ENCODE results near the gene SCAF4. TPM values are rescaled to one million over a fixed set of nuclear protein-coding genes. Genes with fewer than 3 reads are reported as not detected.

SCAF4 gene
- total RNA-seq, 3 donors from 2014 or later, result 56.9 to 60.1 (median 59.7) TPM

- Mint-ChIP-seq H3K4me3 (no peak overlapping the region), H3K36me3 (ENCODE audit: insufficient read depth) (peaks cover 5% of the 10 kb centered on the region), H3K4me1 (ENCODE audit: low read depth) (peaks cover 19% of the 10 kb centered on the region), H3K9me3 (no peaks in the 10 kb centered on the region), H3K27me3 (ENCODE audit: low read depth) (no peaks in the 10 kb centered on the region)
- DNase-seq (no peak), ATAC-seq (no peak)
Measured at GRCh38 chr21:31729622-31730343, 2.1 kb downstream of the SCAF4 start.

GRCh38 chr21:31728952-31729351 lies 3.0 kb downstream of the SCAF4 start:
- H3K36me3 Mint-ChIP-seq (ENCODE audit: insufficient read depth), result peaks cover 5% of the 10 kb centered on the region
- no peaks in the 10 kb centered on the region for H3K27me3 Mint-ChIP-seq (ENCODE audit: low read depth)
- DNase-seq, result no peak
- no peaks in the 10 kb centered on the region for H3K9me3 Mint-ChIP-seq
- ATAC-seq, result no peak
- peaks cover 27% of the 10 kb centered on the region for H3K4me1 Mint-ChIP-seq (ENCODE audit: low read depth)
- H3K4me3 Mint-ChIP-seq, result no peak overlapping the region

GRCh38 chr21:31728191-31728590 lies 3.7 kb downstream of the SCAF4 start:
- DNase-seq (no peak), ATAC-seq (no peak)
- Mint-ChIP-seq H3K4me1 (ENCODE audit: low read depth) (peaks cover 35% of the 10 kb centered on the region), H3K36me3 (ENCODE audit: insufficient read depth) (peaks cover 8% of the 10 kb centered on the region), H3K4me3 (no peak overlapping the region), H3K9me3 (no peaks in the 10 kb centered on the region), H3K27me3 (ENCODE audit: low read depth) (no peaks in the 10 kb centered on the region)

GRCh38 chr21:31727181-31727580 lies 4.7 kb downstream of the SCAF4 start:
- no peak for ATAC-seq
- peaks cover 8% of the 10 kb centered on the region for H3K36me3 Mint-ChIP-seq (ENCODE audit: insufficient read depth)
- no peaks in the 10 kb centered on the region for H3K9me3 Mint-ChIP-seq
- no peaks in the 10 kb centered on the region for H3K27me3 Mint-ChIP-seq (ENCODE audit: low read depth)
- no peak for DNase-seq
- peaks cover 39% of the 10 kb centered on the region for H3K4me1 Mint-ChIP-seq (ENCODE audit: low read depth)
- no peak overlapping the region for H3K4me3 Mint-ChIP-seq

GRCh38 chr21:31726407-31726806 lies 5.5 kb downstream of the SCAF4 start:
- Mint-ChIP-seq H3K9me3 (no peaks in the 10 kb centered on the region), H3K27me3 (ENCODE audit: low read depth) (no peaks in the 10 kb centered on the region), H3K4me1 (ENCODE audit: low read depth) (peaks cover 47% of the 10 kb centered on the region), H3K36me3 (ENCODE audit: insufficient read depth) (peaks cover 8% of the 10 kb centered on the region), H3K4me3 (no peak overlapping the region)
- DNase-seq, result no peak
- no peak for ATAC-seq

- Mint-ChIP-seq H3K9me3 (no peaks in the 10 kb centered on the region), H3K27me3 (ENCODE audit: low read depth) (no peaks in the 10 kb centered on the region), H3K4me1 (ENCODE audit: low read depth) (peaks cover 56% of the 10 kb centered on the region), H3K36me3 (ENCODE audit: insufficient read depth) (peaks cover 8% of the 10 kb centered on the region), H3K4me3 (no peak overlapping the region)
- DNase-seq (no peak), ATAC-seq (peak; percentile 78 to 83)
Measured at GRCh38 chr21:31725202-31725839, 6.6 kb downstream of the SCAF4 start.

- DNase-seq (no peak), ATAC-seq (peak in 1 of 2 donors; percentile 15)
- peak overlapping the region; percentile 4 for H3K4me3 Mint-ChIP-seq
- peaks cover 62% of the 10 kb centered on the region for H3K4me1 Mint-ChIP-seq (ENCODE audit: low read depth)
- H3K36me3 Mint-ChIP-seq (ENCODE audit: insufficient read depth), result peaks cover 12% of the 10 kb centered on the region
- no peaks in the 10 kb centered on the region for H3K9me3 Mint-ChIP-seq
- H3K27me3 Mint-ChIP-seq (ENCODE audit: low read depth), result no peaks in the 10 kb centered on the region
Measured at GRCh38 chr21:31724552-31724951, 7.4 kb downstream of the SCAF4 start.

- ATAC-seq (no peak), DNase-seq (no peak)
- Mint-ChIP-seq H3K27me3 (ENCODE audit: low read depth) (no peaks in the 10 kb centered on the region), H3K4me3 (no peak overlapping the region), H3K4me1 (ENCODE audit: low read depth) (peaks cover 78% of the 10 kb centered on the region), H3K9me3 (no peaks in the 10 kb centered on the region), H3K36me3 (ENCODE audit: insufficient read depth) (peaks cover 10% of the 10 kb centered on the region)
Measured at GRCh38 chr21:31721381-31721780, 10.5 kb downstream of the SCAF4 start.

- ATAC-seq, result no peak
- DNase-seq, result no peak
- Mint-ChIP-seq H3K4me1 (ENCODE audit: low read depth) (peaks cover 83% of the 10 kb centered on the region), H3K4me3 (no peak overlapping the region), H3K36me3 (ENCODE audit: insufficient read depth) (peaks cover 10% of the 10 kb centered on the region), H3K27me3 (ENCODE audit: low read depth) (no peaks in the 10 kb centered on the region), H3K9me3 (no peaks in the 10 kb centered on the region)
Measured at GRCh38 chr21:31720739-31721138, 11.2 kb downstream of the SCAF4 start.

GRCh38 chr21:31720330-31720729 lies 11.6 kb downstream of the SCAF4 start:
- ATAC-seq (peak in 1 of 2 donors; percentile 40), DNase-seq (no peak)
- Mint-ChIP-seq H3K4me3 (no peak overlapping the region), H3K9me3 (no peaks in the 10 kb centered on the region), H3K4me1 (ENCODE audit: low read depth) (peaks cover 85% of the 10 kb centered on the region), H3K27me3 (ENCODE audit: low read depth) (no peaks in the 10 kb centered on the region), H3K36me3 (ENCODE audit: insufficient read depth) (peaks cover 9% of the 10 kb centered on the region)

- peaks cover 4% of the 10 kb centered on the region for H3K36me3 Mint-ChIP-seq (ENCODE audit: insufficient read depth)
- H3K9me3 Mint-ChIP-seq, result no peaks in the 10 kb centered on the region
- peaks cover 87% of the 10 kb centered on the region for H3K4me1 Mint-ChIP-seq (ENCODE audit: low read depth)
- no peak overlapping the region for H3K4me3 Mint-ChIP-seq
- ATAC-seq (no peak), DNase-seq (no peak)
- H3K27me3 Mint-ChIP-seq (ENCODE audit: low read depth), result no peaks in the 10 kb centered on the region
Measured at GRCh38 chr21:31716106-31716505, 15.8 kb downstream of the SCAF4 start.

GRCh38 chr21:31714741-31715365 lies 17.1 kb downstream of the SCAF4 start:
- Mint-ChIP-seq H3K4me3 (no peak overlapping the region), H3K9me3 (no peaks in the 10 kb centered on the region), H3K36me3 (ENCODE audit: insufficient read depth) (peaks cover 2% of the 10 kb centered on the region), H3K4me1 (ENCODE audit: low read depth) (peaks cover 86% of the 10 kb centered on the region), H3K27me3 (ENCODE audit: low read depth) (no peaks in the 10 kb centered on the region)
- DNase-seq (no peak), ATAC-seq (peak in 1 of 2 donors; percentile 2)

- no peaks in the 10 kb centered on the region for H3K9me3 Mint-ChIP-seq
- H3K4me1 Mint-ChIP-seq (ENCODE audit: low read depth), result peaks cover 90% of the 10 kb centered on the region
- H3K4me3 Mint-ChIP-seq, result no peak overlapping the region
- DNase-seq (no peak), ATAC-seq (peak; percentile 86 to 90)
- no peaks in the 10 kb centered on the region for H3K27me3 Mint-ChIP-seq (ENCODE audit: low read depth)
- H3K36me3 Mint-ChIP-seq (ENCODE audit: insufficient read depth), result no peaks in the 10 kb centered on the region
Measured at GRCh38 chr21:31713973-31714740, 17.8 kb downstream of the SCAF4 start.

- H3K36me3 Mint-ChIP-seq (ENCODE audit: insufficient read depth), result no peaks in the 10 kb centered on the region
- H3K27me3 Mint-ChIP-seq (ENCODE audit: low read depth), result no peaks in the 10 kb centered on the region
- H3K4me1 Mint-ChIP-seq (ENCODE audit: low read depth), result peaks cover 88% of the 10 kb centered on the region
- ATAC-seq, result no peak
- no peaks in the 10 kb centered on the region for H3K9me3 Mint-ChIP-seq
- DNase-seq, result no peak
- no peak overlapping the region for H3K4me3 Mint-ChIP-seq
Measured at GRCh38 chr21:31713115-31713514, 18.8 kb downstream of the SCAF4 start.
